Effector CD8-positive, alpha-beta T cell (primary cell): ENCODE measurements around the gene MTA2.

Source experiments
- DNase-seq: peaks from one replicate; lab custom pipeline; 2025; lab: John Stamatoyannopoulos, UW

Gene MTA2

DNA sequence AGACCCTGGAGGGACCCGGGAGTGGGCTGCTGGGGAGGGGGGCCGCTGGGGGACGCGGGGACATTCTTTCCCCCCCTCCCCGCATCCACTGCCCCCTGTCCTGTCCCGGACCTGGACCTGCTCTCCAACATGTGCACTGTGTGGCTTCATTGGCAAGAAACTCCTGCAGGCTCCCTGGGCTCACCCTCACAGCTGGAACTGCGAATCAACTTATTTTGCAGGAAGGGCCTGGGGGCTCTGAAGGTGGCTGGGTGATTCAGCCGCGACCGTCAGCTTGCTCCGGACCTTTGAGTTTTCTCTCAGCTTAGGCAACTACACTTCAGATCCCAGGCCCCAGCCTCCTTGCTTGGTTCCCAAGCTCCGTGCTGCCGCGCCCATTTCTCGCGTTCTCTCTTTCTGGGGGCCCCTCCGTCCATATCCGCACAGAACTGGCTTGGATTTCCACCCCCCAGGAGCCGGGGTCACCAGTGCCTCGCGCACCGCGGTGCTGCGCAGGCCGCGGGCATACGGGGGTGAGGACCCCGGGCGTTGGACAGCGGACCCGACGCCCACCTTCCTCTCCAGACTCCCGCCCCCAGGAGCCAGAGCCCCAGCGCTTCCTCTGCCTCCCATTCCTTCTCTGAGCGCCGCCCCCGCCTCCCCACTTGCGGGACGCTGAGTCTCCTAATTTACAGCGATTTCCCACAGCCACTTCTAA lies 54.6 kb downstream of the MTA2 start:
- no peak for DNase-seq

DNA sequence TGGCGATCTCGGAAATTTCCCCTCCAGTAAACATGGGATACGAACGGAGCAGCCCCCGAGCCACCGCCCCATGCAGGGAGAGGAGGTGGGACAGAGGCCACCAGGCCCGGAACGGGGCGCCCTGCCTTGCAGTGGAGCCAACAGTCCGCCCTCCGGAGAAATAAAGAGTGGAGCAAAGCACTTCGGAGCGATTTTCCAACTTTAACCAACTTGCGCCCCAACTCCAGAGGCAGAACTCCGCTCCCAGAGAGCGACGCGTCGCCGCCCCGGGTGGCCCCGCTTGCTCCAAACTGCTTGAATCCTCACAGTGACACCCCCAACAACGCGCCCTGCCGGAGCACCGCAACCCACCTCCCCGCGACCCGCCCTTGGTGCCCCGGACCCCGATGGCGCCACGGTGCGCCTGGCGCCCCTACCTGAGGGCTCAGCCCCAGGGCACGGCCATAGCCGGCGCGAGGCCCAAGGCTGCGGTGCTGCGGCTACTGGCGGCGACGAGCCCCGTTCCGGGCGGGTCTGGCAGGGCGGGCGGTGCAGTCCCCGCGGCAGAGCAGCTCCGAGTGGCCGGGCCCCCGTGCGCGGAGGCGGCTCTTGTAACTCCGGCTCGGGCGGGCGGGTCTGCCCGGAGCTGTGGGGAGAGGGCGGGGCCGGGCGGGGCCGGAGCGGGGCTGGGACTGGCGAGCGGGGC lies 55.3 kb downstream of the MTA2 start, which contains the start of gene AHNAK:
AHNAK (minus strand) TSS at position 563 of the 685 bp plus-strand sequence. CDS start 10,708 bp downstream, outside the sequence.
- DNase-seq = peak; percentile 33

DNA sequence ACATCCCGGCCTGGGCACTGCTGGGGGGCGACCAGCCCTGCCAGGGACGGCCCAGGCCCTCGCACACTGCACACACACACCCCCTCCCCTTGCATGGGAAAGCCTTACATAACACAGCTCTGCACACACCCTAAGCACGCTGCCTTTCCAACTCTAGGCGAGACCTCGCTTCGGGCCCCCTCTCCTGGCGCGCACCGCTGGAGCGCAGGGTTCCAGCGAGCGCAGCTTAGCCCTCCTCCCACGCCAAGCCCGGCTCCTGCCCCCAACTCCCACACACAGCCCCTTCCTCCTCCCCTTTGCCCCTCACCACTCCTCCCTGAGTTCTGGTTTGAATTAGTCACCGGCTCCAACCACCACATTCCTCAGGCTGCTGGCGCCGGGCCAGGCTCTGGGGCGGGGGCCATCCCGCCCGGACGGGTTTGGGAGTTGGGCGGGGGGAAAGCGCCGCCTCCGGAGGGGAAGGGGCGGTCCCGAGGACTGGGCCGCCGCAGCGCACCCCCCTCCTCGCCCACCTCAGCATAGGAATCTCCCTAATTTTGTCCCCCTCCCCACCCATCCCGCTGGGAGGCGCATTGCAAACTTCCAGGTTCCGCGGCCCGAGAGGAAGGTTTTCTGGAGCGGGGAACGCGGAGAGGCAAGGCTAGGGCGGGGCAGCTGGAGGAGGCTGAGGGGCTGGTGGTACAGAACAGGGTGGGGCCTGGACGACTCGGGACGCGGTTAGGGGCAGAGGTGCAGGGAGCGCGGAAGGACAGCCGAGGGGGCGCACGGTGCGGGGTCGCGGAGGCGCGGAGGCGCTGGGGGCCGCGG lies 56.0 kb downstream of the MTA2 start:
- DNase-seq = peak; percentile 36

- DNase-seq = peak; percentile 9
These were observed 56.9 kb downstream of the MTA2 start for GRCh38 chr11:62544581-62545436.

- no peak for DNase-seq
These were observed 57.8 kb downstream of the MTA2 start for GRCh38 chr11:62543680-62544444.
